ENCODE data around the gene ANO8.
A peak's percentile ranks its signal among the peaks of the same experiment; 100 is the strongest.
"Not testable (repeated sequence)": the region's sequence is repeated elsewhere in the genome, so short reads cannot be mapped to it uniquely, and the experiment has no call there.

Gene ANO8

DNA sequence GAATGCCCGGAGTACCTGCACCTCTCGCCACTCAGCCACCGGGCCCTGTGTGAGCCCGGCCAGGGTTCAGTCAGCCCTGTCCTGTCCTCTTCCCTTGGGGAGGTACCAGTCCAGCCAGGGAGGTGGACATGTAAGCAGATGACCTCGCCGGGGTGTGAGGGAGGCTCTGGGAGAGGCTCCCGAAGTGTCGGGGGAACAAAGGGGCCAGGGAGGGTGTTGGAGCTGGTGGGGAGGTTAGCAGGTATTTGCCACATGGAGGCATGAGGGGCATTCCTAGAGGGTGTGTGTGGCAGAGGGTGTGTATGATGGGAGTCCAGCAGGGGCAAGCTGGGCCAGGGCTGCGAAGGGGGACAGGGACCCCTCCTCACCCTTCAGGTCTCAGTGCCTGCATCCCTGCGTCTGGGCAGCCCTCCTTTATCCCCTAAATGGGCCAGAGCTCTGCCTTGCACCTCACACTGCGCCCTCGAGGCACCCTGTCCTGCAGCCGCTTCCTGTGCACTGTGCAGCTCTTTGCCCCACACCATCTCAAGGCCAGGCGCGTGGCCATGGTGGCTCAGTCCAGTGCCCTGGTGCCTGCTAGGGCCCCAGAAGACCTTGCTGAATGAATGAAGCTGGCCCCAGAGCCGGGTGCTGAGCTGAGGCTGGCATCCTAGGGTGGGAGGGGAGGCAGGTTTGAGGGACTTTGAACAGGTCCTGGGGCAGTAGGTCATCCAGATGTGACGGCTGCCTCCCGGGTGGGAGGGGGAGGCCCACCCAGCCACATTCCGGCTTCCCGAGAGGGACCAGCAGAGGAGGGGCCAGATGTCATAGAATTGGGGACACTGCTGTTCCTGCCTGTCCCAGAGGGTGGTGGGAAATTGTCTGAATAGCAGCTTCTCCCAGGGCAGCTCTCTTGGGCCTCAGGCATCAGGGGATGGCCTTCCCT, 22.2 kb downstream of the ANO8 start:
- no peak for DNase-seq (ENCODE audit: low read depth in 2 of 2)

DNA sequence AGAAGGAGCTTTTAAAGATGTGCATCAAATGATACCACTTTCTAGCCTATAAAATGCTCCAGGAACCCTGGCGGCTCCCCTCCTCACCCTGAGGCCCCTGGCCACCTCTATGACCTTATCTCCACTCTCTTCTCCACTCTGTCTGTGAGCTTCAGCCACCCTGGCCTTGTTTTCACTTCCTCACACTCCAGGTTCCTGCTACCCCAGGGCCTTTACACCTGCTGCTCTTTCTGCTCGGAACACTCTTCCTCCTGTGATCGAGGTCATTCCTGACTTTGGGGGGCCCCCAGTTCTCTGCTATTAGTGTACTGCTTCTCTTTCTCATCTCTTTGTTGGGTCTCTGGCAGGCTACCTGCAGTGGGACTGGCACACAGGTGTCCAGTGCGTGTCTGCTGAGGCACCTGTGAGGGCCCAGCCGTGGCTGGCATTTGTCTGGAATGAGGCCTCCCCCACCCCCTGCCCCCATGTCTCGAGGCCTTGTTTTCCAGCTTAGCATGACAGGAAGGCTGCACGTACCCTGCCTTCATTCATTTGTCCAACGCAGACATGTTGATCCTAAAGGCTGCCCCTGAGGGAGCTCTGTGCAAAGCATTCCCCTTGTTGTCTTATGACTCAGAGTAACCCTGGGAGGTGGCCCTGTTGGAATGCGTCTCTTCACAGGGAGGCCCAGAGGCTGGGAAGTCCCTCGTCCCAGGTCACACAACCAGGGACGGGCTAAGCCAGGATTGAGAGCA, 23.0 kb downstream of the ANO8 start:
- no peak for DNase-seq (ENCODE audit: low read depth in 2 of 2)

DNA sequence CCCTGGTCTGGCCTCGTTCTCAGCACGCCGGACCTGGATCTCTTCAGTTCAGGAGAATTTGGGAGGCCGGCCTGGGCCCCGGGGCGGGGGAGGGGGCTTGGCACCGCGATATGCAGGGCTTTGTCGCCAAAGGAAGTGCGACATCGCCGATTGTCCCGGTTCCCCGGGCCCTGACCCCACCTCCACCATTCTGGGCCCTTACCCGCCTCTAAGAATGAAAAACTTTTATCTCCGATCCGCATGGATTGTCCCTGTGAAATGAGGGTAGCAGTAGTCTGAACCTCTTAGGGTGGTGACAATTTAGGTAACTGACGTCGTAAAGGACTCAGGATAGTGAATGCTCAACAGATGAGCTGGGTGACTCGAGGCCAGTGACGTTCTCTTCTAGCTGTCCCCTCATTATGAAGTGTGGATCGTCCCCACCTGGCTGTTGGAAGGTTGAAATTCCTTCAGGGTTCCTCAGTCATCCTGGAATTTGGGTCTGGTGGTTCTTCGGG, 24.6 kb downstream of the ANO8 start:
- DNase-seq (ENCODE audit: low read depth in 2 of 2): no peak

DNA sequence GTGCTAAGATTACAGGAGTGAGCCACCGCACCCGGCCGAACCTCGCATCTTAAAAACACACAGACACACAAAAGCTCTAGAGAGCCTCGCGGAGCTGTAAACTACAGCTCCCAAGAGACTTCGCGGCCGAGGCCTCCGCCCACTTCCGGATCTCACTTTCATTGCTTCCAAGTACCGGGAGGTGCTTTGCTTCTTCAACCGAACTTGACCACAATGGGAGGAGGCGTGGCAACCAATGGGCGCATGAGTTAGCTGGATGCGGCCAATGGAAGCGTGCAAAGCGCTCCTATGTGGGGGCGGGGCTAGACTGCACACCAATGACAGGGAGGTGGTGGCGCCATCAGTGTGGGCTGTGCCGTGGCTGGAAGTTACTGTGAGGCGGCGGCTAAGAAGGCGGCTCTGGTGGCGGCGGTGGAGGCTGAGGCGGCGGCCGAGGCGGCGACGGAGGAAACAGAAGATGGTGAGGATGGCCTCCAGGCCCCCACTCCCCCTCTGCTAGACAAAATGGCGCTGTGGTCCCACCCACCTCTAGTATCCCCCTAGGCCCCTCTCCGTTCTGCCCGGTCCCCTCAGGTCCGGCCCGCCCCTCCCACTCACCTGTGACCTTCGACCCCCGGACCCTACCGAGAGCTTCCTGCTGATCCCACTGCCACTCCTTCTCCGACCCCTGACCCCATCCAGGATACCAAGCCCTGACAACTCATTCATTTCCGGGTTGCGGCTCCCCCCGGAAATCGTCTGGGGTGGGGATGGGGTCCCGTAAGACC, 25.3 kb downstream of the ANO8 start, which contains the start of gene DDA1:
Gene DDA1, plus strand, starts transcription at position 366 of the 767 bp plus-strand sequence. Its CDS starts 92 bp downstream, at position 458.
- DNase-seq (ENCODE audit: low read depth in 2 of 2): peak; percentile 97 to 99

DNA sequence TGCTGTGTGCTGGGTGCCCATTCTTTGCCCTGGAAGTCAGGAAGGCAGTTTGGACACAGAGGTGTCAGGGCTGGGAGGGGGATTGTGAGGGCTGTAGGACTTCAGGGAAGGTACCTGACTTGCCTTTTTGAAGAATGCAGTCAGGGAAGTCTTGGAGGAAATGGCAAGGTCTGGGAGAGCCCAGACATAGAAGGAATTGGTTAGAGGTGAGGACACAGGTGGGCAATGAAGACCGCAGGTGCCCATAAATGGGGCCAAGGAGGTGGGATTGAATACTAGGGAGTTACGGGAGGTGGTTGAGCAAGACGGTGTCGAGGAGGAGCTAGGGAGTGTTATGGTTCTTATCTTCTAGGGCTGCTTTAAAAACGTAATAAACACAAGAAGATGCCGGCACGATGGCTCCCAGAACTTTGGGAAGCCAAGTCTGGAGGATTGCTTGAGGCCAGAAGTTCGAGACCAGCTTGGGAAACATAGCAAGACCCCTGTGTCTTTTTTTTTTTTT, 26.7 kb downstream of the ANO8 start:
- DNase-seq (ENCODE audit: low read depth in 2 of 2): no peak

DNA sequence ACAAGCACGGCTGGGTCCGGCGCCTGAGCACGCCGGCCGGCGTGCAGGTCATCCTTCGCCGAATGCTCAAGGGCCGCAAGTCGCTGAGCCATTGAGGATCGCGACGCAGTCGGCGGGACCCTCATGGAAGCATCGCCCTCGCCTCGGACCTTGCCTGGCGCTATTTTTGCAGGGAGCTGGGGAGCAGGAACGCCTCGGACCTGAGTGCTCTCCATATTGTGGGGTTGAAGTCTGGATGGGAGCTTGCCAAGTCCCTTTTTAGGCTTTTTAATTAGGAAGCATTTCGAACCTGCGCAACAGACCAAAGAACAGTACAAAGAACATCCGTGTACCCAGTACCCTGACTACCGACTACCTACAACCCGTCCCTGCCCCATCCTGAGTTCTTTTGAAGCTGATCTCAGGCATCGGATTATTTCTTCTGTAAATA, 28.4 kb downstream of the ANO8 start:
- DNase-seq (ENCODE audit: low read depth in 2 of 2): no peak

DNA sequence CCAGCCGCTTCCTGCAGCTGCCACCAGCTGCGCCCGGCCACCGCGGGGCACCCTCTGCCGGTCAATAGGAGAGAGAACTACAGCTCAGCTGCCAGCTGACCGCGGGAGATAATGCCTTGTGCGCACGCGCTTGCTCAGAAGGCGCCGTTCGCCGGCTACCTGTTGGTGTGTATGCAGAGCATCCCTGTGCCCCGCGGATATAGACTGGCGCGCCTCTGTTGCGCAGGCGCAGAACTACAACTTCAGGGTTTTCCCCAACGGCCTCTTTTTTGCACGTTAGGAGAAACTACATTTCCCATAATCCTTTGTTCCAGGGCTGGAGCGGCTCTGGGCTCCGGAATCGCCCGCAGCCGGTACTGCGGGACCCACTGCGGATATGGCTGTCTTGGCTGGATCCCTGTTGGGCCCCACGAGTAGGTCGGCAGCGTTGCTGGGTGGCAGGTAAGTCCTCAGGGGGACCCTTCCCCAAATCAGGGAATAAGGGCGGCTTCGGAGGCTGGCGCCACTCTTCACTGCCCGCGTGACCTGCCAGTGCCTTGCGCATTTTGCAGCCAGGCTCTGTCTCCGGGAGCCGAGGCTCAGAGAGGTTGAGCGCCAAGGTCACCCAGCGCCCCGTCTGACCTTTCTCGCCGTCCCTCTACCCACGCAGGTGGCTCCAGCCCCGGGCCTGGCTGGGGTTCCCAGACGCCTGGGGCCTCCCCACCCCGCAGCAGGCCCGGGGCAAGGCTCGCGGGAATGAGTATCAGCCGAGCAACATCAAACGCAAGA, 29.0 kb downstream of the ANO8 start, which contains the start of gene MRPL34:
Gene MRPL34, plus strand, starts transcription at position 356 of the 768 bp plus-strand sequence. Its CDS starts 21 bp downstream, at position 377.
- DNase-seq (ENCODE audit: low read depth in 2 of 2): peak; percentile 84 to 93

DNA sequence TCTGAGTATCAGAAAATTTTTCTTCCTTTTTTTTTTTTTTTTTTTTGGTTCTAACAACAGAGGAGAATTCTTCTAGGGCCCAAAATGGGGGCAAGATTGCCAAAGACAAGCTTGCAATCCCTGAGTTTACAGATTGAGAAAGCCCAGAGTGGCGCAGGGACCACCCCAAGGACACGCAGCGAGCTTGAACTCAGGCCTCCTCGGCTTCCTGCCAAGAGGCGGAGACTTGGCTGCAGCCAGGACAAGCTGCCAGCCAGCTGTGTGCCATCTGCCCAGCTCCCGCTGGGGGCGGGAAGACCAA, 29.5 kb downstream of the ANO8 start:
- no peak for DNase-seq (ENCODE audit: low read depth in 2 of 2)

DNA sequence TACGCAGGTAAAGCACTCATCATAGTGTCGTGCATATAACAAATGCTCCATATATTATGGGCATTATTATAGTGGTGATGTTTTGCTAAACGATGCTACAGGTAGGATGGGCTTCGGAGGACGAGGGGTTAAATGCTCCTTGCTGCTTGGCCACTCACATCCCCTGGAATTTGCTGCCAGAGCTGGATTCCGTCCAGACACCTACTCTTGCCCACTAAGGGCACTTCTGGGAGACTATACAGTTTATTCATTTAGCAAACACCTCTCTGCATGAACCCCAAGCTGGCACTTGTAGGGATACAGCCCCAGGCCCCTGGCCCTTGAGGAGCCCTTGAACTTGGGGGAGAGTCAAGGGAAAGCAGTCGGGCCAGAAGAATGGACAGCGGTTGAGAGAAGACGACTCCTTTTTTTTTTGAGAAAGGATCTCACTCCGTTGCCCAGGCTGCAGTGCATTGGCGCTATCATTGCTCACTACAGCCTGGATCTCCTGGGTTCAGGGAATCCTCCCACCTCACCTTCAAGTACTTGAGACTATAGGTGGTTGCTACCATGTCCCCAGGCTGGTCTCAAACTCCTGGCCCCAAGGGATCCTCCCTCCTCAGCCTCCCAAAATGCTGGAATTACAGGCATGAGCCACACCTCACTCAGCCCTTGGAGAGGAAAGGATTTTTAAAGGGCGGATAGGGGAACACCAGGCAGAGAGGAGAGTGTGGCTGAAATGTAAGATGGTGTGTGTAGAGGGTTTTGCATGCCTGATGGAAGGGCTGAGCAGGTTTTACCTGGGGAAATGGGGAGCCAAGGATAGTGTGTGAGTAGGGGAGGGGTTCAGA, 30.1 kb downstream of the ANO8 start:
- no peak for DNase-seq (ENCODE audit: low read depth in 2 of 2)

DNA sequence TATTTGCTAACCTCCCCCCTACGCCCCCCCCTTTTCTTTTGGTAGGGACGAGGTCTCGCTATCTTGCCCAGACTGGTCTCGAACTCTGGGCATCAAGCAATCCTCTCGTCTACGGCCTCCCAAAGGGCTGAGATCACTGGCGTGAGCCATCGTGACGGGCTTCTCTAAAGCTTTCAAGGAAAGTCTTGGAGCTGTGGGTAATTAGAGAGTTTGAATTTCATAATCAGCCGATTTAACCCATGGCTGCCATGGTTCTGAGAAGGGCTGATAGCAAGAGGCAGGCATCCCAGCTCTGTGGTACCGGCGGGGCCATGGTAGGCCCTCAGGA, 30.8 kb downstream of the ANO8 start:
- DNase-seq (ENCODE audit: low read depth in 2 of 2): no peak

DNA sequence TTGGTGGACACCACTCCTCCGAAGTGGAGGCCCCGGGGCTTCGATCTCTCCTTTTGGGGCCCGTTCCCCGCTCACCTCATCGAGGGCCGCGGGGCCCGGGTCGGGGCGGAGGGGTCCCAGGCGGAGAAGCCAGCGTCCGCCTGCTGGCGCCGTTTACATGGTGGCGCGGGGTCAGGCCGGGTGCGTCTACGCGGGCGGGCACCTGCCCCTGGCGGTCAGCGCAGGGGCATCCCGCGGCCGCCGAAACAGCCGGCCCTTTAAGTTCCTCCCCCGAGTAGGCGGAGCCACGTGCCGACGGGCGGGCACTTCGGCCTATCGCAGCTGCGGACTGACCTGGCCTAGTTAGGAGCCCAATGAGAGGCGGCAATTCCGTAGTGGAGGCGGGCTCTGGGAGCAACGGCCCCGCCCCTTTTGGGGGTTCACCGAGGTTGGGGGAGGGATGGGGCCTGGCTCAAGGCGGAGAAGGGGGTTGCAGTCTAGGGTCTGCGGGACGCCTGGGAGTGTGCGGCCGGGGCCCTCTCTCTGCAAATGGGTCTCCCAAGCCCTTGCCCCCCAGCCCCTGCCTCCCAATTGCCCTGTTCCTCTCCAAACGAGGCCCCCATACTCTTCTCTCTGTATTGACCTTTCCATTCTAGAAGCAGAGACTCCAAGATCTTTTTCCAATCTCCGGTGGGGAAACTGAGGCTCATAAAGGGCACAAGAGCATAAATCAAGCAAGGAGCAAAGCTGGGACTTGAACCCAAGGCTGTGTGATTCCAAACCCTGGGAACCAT, 31.3 kb downstream of the ANO8 start, which contains the start of gene ABHD8:
Gene ABHD8, minus strand, starts transcription at position 259 of the 773 bp plus-strand sequence. CDS start 1,809 bp downstream, outside the sequence.
- DNase-seq (ENCODE audit: low read depth in 2 of 2): peak; percentile 84

DNA sequence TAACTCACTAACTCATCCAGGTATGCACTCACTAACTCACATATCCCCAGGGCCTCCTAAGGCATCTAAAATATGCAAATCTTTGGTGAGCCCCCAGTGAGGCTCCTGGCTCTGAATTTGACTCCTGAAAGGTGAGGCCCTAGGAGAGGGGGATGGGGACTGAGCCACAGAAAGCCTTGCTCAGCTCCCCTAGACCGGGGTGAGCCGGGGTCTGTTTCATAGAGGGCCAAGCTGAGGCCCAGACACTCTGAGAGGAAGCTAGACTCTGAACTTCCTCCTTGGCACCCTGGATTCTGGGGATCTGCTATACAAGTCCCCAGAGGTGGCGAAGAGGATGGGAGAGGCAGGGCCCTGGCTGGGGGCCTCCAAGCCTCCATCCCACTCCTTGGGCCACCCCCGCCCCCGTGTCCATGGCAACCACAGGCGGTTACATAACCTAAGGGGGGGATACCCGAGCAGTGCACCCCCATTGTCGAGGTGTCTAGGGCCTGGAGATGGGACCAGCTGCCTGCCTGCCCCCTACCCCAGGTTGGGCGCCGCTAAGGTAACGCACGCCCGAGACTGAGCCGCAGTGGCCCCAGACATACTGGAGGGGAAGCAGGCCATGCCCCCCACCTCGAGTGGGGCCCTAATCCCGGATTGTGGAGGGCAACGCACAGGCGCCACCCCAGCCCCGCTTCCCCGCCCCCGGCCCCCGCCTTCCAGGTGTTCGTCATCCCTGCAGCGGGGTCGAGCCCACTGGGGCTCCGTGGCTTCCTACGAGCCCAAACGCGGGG, 32.1 kb downstream of the ANO8 start:
- DNase-seq (ENCODE audit: low read depth in 2 of 2): no peak

DNA sequence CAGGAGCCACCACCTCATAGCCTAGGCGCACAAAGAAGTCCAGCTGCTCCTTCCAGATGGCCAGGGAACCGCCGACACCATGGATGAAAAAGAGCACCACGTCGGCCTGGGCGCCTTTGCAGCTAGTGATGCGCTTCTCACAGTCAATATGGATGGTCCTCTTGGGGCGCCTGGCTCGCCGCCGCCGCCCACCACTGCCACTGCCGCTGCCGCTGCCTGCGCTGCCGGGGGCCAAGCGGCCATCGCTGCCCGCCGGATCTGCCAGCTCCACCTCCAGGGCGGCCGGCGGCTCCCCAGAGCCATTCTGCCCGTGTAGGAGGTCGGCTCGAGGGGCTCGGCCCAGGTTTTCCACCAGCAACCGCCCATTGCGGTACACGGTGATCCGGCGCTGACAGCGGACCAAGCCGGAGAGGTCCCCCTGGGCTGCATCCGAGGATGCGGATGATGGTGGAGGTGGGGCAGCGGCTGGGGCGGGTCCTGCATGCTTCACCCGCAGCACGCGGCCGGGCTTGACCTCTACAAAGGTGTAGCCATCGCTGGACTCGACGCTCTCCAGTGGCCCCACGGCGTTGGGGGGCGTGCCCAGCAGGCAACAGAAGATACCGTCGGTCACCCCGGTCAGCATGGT, 33.5 kb downstream of the ANO8 start:
- DNase-seq (ENCODE audit: low read depth in 2 of 2): no peak

DNA sequence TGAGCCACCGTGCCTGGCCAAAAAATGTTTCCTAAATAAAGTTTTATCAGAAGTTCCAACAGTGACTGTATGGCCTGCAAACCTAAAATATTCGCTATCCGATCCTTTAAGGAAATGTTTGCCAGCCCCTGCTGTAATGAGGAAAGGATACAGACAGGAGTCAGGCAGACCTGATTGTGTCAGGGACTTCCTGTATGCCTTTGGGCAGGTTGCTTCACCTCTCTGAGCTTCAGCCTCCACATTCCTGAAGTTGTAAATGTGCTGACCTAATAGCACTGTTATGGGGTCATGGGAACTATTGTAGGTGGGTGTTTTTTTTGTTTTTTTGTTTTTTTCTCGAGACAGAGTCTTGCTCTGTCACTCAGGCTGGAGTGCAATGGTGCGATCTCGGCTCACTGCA, 37.7 kb downstream of the ANO8 start:
- no peak for DNase-seq (ENCODE audit: low read depth in 2 of 2)

DNA sequence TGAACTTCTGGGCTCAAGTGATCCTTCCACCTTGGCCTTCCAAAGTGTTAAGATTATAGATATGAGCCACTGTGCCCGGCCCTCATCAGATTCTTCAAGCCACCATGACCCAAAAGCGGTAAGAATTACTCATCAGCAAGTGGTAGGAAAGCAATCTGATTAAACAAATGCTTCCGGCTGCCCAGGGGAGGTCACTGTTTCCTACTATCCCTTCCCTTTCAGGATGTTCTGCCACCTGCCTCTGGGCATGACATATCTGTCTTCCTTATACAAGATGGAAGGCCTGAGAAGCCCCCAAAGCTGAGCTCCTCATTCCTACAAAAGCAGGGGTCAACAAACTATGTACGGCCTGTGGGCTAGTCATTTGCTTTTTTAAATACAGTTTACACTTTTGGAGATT, 38.4 kb downstream of the ANO8 start:
- no peak for DNase-seq (ENCODE audit: low read depth in 2 of 2)

DNA sequence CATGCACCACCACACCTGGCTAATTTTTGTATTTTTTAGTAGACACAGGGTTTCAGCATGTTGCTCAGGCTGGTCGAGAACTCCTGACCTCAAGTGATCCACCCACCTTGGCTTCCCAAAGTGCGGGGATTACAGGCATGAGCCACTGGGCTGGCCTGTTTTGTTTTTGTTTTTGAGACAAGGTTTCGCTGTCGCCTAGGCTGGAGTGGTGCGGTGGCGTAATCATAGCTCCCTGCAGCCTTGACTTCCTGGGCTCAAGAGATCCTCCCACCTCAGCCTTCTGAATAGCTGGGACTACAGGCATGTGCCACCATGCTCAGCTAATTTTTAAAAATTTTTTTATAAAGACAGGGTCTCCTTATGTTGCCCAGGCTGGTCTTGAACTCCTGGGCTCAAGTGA, 39.1 kb downstream of the ANO8 start:
- not testable (repeated sequence) for DNase-seq (ENCODE audit: low read depth in 2 of 2)

DNA sequence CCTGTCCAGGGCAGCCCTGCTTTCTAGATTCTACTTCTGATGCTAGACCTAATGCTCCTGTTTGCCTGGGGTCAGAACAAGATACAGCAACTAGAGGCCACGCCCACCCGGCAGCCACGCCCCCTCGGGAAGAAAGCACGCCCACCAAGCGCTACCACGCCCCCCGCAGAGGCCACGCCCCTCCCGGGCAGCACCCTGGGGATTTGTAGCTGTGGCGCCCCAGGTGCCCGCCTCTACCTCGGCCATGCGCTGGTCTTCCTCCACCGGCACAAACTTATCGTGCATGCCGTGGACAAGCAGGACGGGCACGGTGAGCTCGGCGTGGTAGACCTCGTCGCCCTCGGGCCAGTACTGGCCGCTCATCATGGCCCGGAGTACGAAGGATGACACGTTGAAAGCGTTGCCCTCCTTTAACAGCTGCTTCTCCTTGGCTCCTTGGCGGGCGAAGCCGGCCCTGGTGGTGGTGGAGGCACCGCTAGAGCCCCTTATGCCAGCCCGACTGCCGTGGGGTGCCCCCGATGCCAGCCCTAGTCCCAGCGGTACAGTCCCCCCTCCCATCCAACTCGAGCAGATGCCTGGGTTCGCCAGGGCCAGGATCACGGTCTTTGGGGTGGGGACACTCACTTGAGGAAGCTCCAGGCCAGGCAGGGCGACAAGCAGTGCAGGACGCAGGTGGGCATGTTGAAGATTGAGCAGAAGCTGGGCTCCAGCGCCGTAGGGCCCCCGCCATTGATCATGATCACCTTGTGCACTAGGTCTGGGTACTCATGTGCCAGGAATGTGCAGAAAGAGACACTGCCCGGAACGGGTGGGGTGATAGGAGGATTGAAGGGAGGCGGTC, 40.4 kb downstream of the ANO8 start:
- no peak for DNase-seq (ENCODE audit: low read depth in 2 of 2)
